ENCODE results near the gene MEIKIN.

The MEIKIN gene

DNA sequence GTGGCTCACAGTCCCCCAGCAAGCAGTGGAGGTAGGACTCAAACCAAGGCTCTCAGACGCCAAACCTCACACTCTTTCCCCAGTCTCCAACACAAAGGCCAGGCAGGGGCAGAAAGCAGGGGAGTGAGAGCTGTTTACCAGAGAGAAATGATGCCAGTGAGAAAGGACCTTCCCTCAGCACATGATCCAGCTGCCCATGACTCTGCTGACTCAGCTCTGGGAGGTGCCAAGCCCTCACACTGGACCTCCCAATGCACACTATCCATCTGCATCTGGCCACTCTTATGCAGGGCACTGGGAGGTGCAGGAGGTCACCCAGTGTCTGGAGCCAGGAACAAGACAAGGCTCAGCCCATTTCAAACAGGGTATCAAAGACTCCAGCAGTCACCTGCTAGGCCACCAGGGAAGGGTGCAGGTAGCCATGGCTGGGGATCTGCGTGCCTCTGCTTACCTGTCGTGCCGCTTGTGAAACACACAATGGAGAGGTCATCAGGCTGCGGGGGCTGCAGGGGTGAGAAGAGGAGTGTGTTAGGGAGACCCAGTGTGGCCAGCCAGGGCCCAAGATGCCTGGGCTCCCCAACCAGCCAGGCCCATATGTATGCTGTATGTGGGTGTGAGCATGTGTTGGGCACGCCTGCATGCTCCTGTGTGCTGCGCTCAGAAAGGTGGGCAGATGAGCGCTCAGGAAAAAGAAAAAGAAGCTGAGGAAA is 39.6 kb upstream of the MEIKIN start:
- no peak overlapping the region for H3K9ac ChIP-seq (ENCODE audit: low read length)
- H4K20me1 ChIP-seq (ENCODE audit: insufficient read depth, low read length), result no peaks in the 10 kb centered on the region
- no peak overlapping the region for H2AFZ ChIP-seq (ENCODE audit: low read length)
- H3K9me3 ChIP-seq (replicated peaks; ENCODE audit: insufficient read depth, low read length), result no peaks in the 10 kb centered on the region
- H3K36me3 ChIP-seq (replicated peaks; ENCODE audit: insufficient read depth, low read length), result no peaks in the 10 kb centered on the region
- H3K4me2 ChIP-seq (ENCODE audit: low read depth, low read length), result no peak overlapping the region
- DNase-seq, result no peak
- no peak for TF ChIP-seq EZH2phosphoT487 (IDR thresholded peaks at IDR 0.05; ENCODE audit: low read length)
- no peak for TF ChIP-seq EZH2 (optimal IDR thresholded peaks at IDR 0.05; ENCODE audit: low read depth, low read length)
- TF ChIP-seq, protein P1, sequence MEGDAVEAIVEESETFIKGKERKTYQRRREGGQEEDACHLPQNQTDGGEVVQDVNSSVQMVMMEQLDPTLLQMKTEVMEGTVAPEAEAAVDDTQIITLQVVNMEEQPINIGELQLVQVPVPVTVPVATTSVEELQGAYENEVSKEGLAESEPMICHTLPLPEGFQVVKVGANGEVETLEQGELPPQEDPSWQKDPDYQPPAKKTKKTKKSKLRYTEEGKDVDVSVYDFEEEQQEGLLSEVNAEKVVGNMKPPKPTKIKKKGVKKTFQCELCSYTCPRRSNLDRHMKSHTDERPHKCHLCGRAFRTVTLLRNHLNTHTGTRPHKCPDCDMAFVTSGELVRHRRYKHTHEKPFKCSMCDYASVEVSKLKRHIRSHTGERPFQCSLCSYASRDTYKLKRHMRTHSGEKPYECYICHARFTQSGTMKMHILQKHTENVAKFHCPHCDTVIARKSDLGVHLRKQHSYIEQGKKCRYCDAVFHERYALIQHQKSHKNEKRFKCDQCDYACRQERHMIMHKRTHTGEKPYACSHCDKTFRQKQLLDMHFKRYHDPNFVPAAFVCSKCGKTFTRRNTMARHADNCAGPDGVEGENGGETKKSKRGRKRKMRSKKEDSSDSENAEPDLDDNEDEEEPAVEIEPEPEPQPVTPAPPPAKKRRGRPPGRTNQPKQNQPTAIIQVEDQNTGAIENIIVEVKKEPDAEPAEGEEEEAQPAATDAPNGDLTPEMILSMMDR (IDR thresholded peaks at IDR 0.05; ENCODE audit: low read length), result no peak
- no peak overlapping the region for H3K27ac ChIP-seq (ENCODE audit: low read length)
- H3K27me3 ChIP-seq (replicated peaks; ENCODE audit: insufficient read depth, low read length), result no peaks in the 10 kb centered on the region
- no peak overlapping the region for H3K4me3 ChIP-seq (ENCODE audit: low read length)
- no peaks in the 10 kb centered on the region for H3F3A ChIP-seq (ENCODE audit: insufficient read depth, low read length)
- H3K4me1 ChIP-seq (ENCODE audit: low read length), result no peaks in the 10 kb centered on the region
- no peaks in the 10 kb centered on the region for H3K79me2 ChIP-seq (ENCODE audit: low read length)
- no peaks in the 10 kb centered on the region for H3K9me2 ChIP-seq (replicated peaks; ENCODE audit: insufficient read depth, low read length)

- Histone ChIP-seq H3K9me3 (replicated peaks; ENCODE audit: insufficient read depth, low read length) (no peaks in the 10 kb centered on the region), H3K36me3 (replicated peaks; ENCODE audit: insufficient read depth, low read length) (no peaks in the 10 kb centered on the region), H3K9me2 (replicated peaks; ENCODE audit: insufficient read depth, low read length) (no peaks in the 10 kb centered on the region), H3K79me2 (ENCODE audit: low read length) (no peaks in the 10 kb centered on the region), H3K4me3 (ENCODE audit: low read length) (no peak overlapping the region), H3F3A (ENCODE audit: insufficient read depth, low read length) (no peaks in the 10 kb centered on the region), H3K27ac (ENCODE audit: low read length) (no peak overlapping the region), H3K27me3 (replicated peaks; ENCODE audit: insufficient read depth, low read length) (no peaks in the 10 kb centered on the region), H3K9ac (ENCODE audit: low read length) (no peak overlapping the region), H4K20me1 (ENCODE audit: insufficient read depth, low read length) (no peaks in the 10 kb centered on the region), H3K4me2 (ENCODE audit: low read depth, low read length) (no peak overlapping the region), H2AFZ (ENCODE audit: low read length) (no peak overlapping the region), H3K4me1 (ENCODE audit: low read length) (no peaks in the 10 kb centered on the region)
- DNase-seq, result no peak
- TF ChIP-seq, protein P1 (IDR thresholded peaks at IDR 0.05; ENCODE audit: low read length), result no peak
- TF ChIP-seq EZH2 (optimal IDR thresholded peaks at IDR 0.05; ENCODE audit: low read depth, low read length) (no peak), EZH2phosphoT487 (IDR thresholded peaks at IDR 0.05; ENCODE audit: low read length) (no peak)
Observed at GRCh38 chr5:131983244-131983771, 37.8 kb upstream of the MEIKIN start.

DNA sequence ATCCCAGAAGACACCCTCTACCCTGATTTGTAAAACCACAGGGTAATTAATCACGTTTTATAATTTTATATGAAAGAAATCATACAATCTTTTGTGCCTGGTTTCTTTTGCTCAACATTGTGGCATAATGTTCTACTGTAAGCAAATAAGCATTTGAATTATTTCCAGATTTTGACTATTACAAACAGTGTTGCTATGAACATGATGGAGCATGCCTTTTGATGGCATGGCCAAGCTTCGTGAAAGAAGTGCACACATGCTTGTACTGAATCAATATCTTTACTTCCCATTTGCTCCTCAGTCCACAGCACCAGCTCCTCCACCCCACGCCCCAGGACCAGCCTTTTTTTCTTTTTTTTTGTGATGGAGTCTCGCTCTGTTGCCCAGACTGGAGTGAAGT is 36.1 kb upstream of the MEIKIN start:
- Histone ChIP-seq H3K4me1 (ENCODE audit: low read length) (no peaks in the 10 kb centered on the region), H3K36me3 (replicated peaks; ENCODE audit: insufficient read depth, low read length) (no peaks in the 10 kb centered on the region), H3K79me2 (ENCODE audit: low read length) (no peaks in the 10 kb centered on the region), H3K9me2 (replicated peaks; ENCODE audit: insufficient read depth, low read length) (no peaks in the 10 kb centered on the region), H3K4me2 (ENCODE audit: low read depth, low read length) (no peak overlapping the region), H2AFZ (ENCODE audit: low read length) (no peak overlapping the region), H4K20me1 (ENCODE audit: insufficient read depth, low read length) (no peaks in the 10 kb centered on the region), H3F3A (ENCODE audit: insufficient read depth, low read length) (no peaks in the 10 kb centered on the region), H3K4me3 (ENCODE audit: low read length) (no peak overlapping the region), H3K9me3 (replicated peaks; ENCODE audit: insufficient read depth, low read length) (no peaks in the 10 kb centered on the region), H3K27me3 (replicated peaks; ENCODE audit: insufficient read depth, low read length) (no peaks in the 10 kb centered on the region), H3K27ac (ENCODE audit: low read length) (no peak overlapping the region), H3K9ac (ENCODE audit: low read length) (no peak overlapping the region)
- TF ChIP-seq, protein P1 (IDR thresholded peaks at IDR 0.05; ENCODE audit: low read length), result no peak
- no peak for TF ChIP-seq EZH2 (optimal IDR thresholded peaks at IDR 0.05; ENCODE audit: low read depth, low read length)
- TF ChIP-seq EZH2phosphoT487 (IDR thresholded peaks at IDR 0.05; ENCODE audit: low read length), result no peak
- DNase-seq, result no peak

Measured in MM.1S (cell line).